Activated CD4-positive, CD25-positive, alpha-beta regulatory T cell treated with anti-CD3 and anti-CD28 coated beads, Interleukin-2, amount 50 U/mL, for 72 hours (primary cell): ENCODE results near the gene SLC1A1.

ENCODE experiments used
- DNase-seq: peaks from one replicate; pipeline ENCODE4 v3.0.0; 2021

SLC1A1 gene

DNA sequence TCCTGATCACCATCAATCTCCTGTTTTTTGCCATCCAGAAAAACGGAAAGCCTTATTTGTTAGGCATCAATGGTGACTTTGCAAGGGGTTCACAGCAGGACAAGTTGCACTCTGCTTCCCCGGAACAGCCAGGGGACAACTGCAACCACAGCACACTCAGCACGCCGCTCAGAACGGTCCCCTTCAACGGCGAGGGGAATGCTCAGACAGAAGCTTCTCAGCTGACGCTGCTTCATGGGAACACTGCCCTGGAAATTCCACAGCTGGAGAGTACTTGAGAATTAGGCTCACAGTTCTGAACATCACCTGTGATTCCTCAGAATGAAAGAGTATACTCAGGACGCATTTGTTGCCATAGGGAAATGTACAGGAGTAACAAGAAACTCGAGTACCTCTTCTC is 131.7 kb downstream of the SLC1A1 start:
- DNase-seq: no peak

DNA sequence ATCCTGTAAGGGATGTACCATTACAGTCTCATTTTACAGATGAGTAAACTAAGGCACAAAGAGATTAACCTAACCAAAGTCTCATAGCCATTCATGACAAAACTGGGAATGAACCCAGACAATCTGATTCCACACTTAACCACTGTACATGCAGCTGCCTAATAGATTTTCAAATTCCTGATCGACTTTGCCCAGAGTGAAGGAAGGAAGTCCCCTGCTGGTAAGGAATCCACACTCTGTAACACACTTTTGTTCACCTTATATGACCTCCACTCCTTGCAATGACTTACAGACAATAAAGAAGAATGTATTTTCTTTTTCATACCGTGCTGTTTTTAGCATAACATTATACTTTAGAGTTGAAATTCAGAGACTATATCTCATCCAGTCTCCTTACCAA is 140.6 kb downstream of the SLC1A1 start:
- DNase-seq: no peak
